A673 (cell line): ENCODE results near the gene CPAMD8. TPM values are rescaled to one million over a fixed set of nuclear protein-coding genes. Genes with fewer than 3 reads are reported as not detected.
"Not testable (repeated sequence)": the region's sequence is repeated elsewhere in the genome, so short reads cannot be mapped to it uniquely, and the experiment has no call there.

Source experiments
- BruUV-seq: library from RNA; stranded (reverse); fragments of 400-500 nt; replicated peaks from 2 replicates; lab custom pipeline; 2021; lab: Mats Ljungman, UMichigan
- CTCF ChIA-PET: fragments of 300-600 bp; sonication (Branson Sonifier 250); formaldehyde crosslinking; loops from one replicate; lab custom pipeline; 2022; ENCODE audit warnings: antibody characterized with exemption; lab: Charles Lee
- POLR2A ChIA-PET: fragments of 300-600 bp; sonication (Branson Sonifier 250); formaldehyde crosslinking; loops from one replicate; lab custom pipeline; 2022; ENCODE audit warnings: antibody characterized with exemption; ENCODE audit not compliant: low non-redundant PET; lab: Charles Lee
- DNase-seq: peaks from one replicate; pipeline ENCODE4 v3.0.0-alpha.2; 2015; ENCODE audit warnings: low spot score
- H3K27ac ChIP-seq: fragments of 200-600 bp; sonication (generic); 2 replicates; pipeline ENCODE4 v1.5.1; 2016; ENCODE audit warnings: mixed run types, low read depth, mild to moderate bottlenecking, mixed read lengths, antibody characterized with exemption, low read length; ENCODE audit not compliant: poor library complexity, severe bottlenecking
- H3K27me3 ChIP-seq: fragments of 200-600 bp; sonication (generic); replicated peaks from 2 replicates; pipeline ENCODE4 v1.6.1; 2017; ENCODE audit warnings: mixed run types, low read depth, mild to moderate bottlenecking, mixed read lengths, antibody characterized with exemption, low read length; ENCODE audit not compliant: insufficient read depth, poor library complexity
- H3K36me3 ChIP-seq: fragments of 200-600 bp; sonication (generic); 2 replicates; pipeline ENCODE4 v1.6.1; 2016; ENCODE audit warnings: mixed run types, mild to moderate bottlenecking, mixed read lengths, antibody characterized with exemption, low read length; ENCODE audit not compliant: insufficient read depth, poor library complexity, severe bottlenecking
- H3K4me1 ChIP-seq: fragments of 200-600 bp; sonication (generic); 2 replicates; pipeline ENCODE4 v1.6.1; 2017; ENCODE audit warnings: mixed run types, mild to moderate bottlenecking, mixed read lengths, antibody characterized with exemption, low read length; ENCODE audit not compliant: insufficient read depth, poor library complexity, severe bottlenecking
- H3K4me3 ChIP-seq: fragments of 200-600 bp; sonication (generic); 2 replicates; pipeline ENCODE4 v1.5.1; 2016; ENCODE audit warnings: low read depth, mixed run types, mild to moderate bottlenecking, mixed read lengths, low read length; ENCODE audit not compliant: poor library complexity, severe bottlenecking
- H3K9me3 ChIP-seq: fragments of 200-600 bp; sonication (generic); 2 replicates; pipeline ENCODE4 v1.6.1; 2016; ENCODE audit warnings: mixed run types, low read depth, mild to moderate bottlenecking, mixed read lengths, antibody characterized with exemption, low read length; ENCODE audit not compliant: poor library complexity, severe bottlenecking
- EZH2 ChIP-seq: fragments of 200-600 bp; sonication (generic); IDR thresholded peaks from 2 replicates; pipeline ENCODE4 v1.6.1; 2017; ENCODE audit warnings: borderline replicate concordance, low read depth, mild to moderate bottlenecking, mixed read lengths, antibody characterized with exemption, low read length; ENCODE audit not compliant: poor library complexity, severe bottlenecking
- intact Hi-C: fragments of 100-400 bp; cut with micrococcal nuclease; formaldehyde crosslinking; loops from one replicate; pipeline ENCODE4 v1.10.0; 2022; ENCODE audit not compliant: unreplicated experiment
- total RNA-seq: library from RNA; stranded (reverse); gene quantifications from 2 replicates; pipeline ENCODE4 v1.2.3, GENCODE V29; 2021
- TF ChIP-seq, protein P1 (sequence below): fragments of 300-800, 200-600 bp; sonication (generic); conservative IDR thresholded peaks from 2 replicates; pipeline ENCODE4 v1.5.1; 2017; ENCODE audit warnings: low read depth, mild to moderate bottlenecking, antibody characterized with exemption, low read length, moderate library complexity, mixed read lengths

Gene CPAMD8
- total RNA-seq, 1 experiment from 2014 or later, result 0.82 TPM

DNA sequence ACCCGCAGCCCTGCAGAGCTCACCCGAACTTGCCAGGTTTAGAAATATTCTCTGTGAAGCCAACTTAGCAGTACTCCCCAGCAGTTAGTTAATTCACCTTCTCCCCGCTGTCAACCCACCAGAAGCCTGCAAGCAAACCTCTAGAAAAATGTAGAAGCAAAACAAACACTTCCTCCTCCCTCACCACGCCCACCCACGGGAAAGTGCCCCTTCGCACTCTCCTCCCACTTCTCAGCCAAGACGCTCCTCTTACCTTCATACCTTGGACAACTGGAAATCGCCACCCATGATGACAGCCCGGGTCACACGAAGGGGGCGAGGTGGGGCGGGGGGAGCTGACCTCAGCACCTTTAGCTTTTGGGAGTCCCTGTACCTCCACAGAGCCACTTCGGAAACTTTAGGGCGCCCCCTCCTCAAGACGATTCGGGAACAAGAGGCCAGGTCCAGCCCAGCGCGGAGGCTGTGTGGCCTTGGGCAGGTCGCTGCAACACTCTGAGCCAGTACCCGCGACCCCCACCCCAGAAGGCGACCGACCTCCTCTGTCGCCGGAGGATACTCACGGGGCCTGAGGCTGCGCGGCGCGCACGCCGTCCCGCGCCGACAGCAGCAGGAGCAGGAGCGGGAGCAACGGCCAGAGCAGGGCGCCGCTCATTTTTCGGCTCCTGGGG lies 485 bp downstream of the CPAMD8 start:
- ChIA-PET POLR2A (no interaction called here), CTCF (interaction anchor here (0.6 kb wide), 1 partner anchor 391 kb away, joined by 3 read pairs; no protein-coding TSS in a partner anchor)
- Histone ChIP-seq H3K9me3 (peaks cover 7% of the 10 kb centered on the region), H3K27ac (no peak overlapping the region), H3K36me3 (no peaks in the 10 kb centered on the region), H3K4me3 (peak overlapping the region; percentile 36), H3K4me1 (peaks cover 7% of the 10 kb centered on the region), H3K27me3 (peaks cover 33% of the 10 kb centered on the region)
- no peak for DNase-seq
- intact Hi-C loops, result no loop called here
- TF ChIP-seq EZH2, result no peak
- TF ChIP-seq, protein P1, sequence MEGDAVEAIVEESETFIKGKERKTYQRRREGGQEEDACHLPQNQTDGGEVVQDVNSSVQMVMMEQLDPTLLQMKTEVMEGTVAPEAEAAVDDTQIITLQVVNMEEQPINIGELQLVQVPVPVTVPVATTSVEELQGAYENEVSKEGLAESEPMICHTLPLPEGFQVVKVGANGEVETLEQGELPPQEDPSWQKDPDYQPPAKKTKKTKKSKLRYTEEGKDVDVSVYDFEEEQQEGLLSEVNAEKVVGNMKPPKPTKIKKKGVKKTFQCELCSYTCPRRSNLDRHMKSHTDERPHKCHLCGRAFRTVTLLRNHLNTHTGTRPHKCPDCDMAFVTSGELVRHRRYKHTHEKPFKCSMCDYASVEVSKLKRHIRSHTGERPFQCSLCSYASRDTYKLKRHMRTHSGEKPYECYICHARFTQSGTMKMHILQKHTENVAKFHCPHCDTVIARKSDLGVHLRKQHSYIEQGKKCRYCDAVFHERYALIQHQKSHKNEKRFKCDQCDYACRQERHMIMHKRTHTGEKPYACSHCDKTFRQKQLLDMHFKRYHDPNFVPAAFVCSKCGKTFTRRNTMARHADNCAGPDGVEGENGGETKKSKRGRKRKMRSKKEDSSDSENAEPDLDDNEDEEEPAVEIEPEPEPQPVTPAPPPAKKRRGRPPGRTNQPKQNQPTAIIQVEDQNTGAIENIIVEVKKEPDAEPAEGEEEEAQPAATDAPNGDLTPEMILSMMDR, result no peak
- no TSS peak for BruUV-seq

DNA sequence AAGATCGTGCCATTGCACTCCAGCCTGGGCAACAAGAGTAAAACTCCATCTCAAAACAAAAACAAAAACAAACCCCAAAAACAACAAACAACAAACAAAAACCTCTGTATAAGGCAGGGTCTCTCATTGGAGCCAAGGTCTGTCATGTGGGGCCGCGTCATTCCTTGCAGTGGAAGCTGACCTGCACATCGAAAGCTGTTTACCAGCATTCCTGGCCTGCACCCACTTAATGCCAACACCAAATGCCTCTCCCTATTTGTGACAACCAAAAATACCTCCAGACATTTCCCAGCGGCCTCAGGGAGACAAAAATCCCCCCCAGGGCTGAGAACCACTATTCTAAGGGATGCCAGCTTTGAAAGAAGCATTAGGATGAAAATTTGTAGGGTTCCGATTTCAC lies 1.2 kb downstream of the CPAMD8 start:
- Histone ChIP-seq H3K27me3 (peaks cover 33% of the 10 kb centered on the region), H3K27ac (no peak overlapping the region), H3K4me3 (no peak overlapping the region), H3K36me3 (no peaks in the 10 kb centered on the region), H3K9me3 (peaks cover 7% of the 10 kb centered on the region), H3K4me1 (peaks cover 7% of the 10 kb centered on the region)
- TF ChIP-seq, protein P1, result no peak
- no TSS peak for BruUV-seq
- DNase-seq, result no peak
- CTCF ChIA-PET, result no interaction called here
- intact Hi-C loops, result no loop called here
- POLR2A ChIA-PET, result no interaction called here

DNA sequence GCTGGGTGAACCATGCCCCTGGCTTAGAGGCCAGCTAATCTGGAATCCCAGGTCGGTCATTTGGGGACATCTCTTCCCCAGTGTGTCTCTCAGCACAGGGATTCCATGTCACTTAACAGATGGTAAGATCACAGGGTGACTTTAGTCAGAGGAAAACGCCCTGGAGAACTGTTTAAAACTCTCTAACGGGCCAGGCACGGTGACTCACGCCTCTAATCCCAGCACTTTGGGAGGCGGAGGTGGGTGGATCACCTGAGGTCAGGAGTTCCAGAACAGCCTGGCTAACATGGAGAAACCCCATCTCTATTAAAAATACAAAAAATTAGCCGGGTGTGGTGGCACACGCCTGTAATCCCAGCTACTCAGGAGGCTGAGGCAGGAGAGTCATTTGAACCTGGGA lies 1.7 kb downstream of the CPAMD8 start:
- H3K27me3 ChIP-seq, result peaks cover 33% of the 10 kb centered on the region
- intact Hi-C loops, BruUV-seq, H3K4me3 ChIP-seq, POLR2A ChIA-PET, H3K4me1 ChIP-seq, DNase-seq, H3K27ac ChIP-seq, H3K9me3 ChIP-seq, CTCF ChIA-PET, H3K36me3 ChIP-seq: not testable (repeated sequence)

GRCh38 chr19:17023805-17024204 lies 2.8 kb downstream of the CPAMD8 start:
- intact Hi-C loops, result no loop called here
- DNase-seq, result no peak
- POLR2A ChIA-PET, result no interaction called here
- BruUV-seq, result no TSS peak
- Histone ChIP-seq H3K27ac (no peak overlapping the region), H3K36me3 (no peaks in the 10 kb centered on the region), H3K4me3 (no peak overlapping the region), H3K27me3 (peaks cover 33% of the 10 kb centered on the region), H3K9me3 (peaks cover 7% of the 10 kb centered on the region), H3K4me1 (peaks cover 7% of the 10 kb centered on the region)
- no peak for TF ChIP-seq EZH2
- TF ChIP-seq, protein P1, result no peak
- CTCF ChIA-PET, result no interaction called here
